ENCODE results near the gene TDRD10.

Gene TDRD10

GRCh38 chr1:154575951-154576566 is 74.0 kb downstream of the TDRD10 start:
- no peak for DNase-seq (ENCODE audit: low read depth in 2 of 3, low spot score in 2 of 3)

- no peak for DNase-seq (ENCODE audit: low read depth in 2 of 3, low spot score in 2 of 3)
These were observed 75.5 kb downstream of the TDRD10 start for GRCh38 chr1:154577346-154578057.

GRCh38 chr1:154578058-154578418 is 76.0 kb downstream of the TDRD10 start:
- DNase-seq (ENCODE audit: low read depth in 2 of 3, low spot score in 2 of 3), result no peak

- DNase-seq (ENCODE audit: low read depth in 2 of 3, low spot score in 2 of 3), result no peak
These were observed 77.4 kb downstream of the TDRD10 start for GRCh38 chr1:154579374-154579773.

- DNase-seq (ENCODE audit: low read depth in 2 of 3, low spot score in 2 of 3), result no peak
These were observed 79.7 kb downstream of the TDRD10 start for GRCh38 chr1:154581766-154582165.

- DNase-seq (ENCODE audit: low read depth in 2 of 3, low spot score in 2 of 3), result no peak
These were observed 80.9 kb downstream of the TDRD10 start for GRCh38 chr1:154582885-154583284.

- DNase-seq (ENCODE audit: low read depth in 2 of 3, low spot score in 2 of 3), result no peak
These were observed 81.8 kb downstream of the TDRD10 start for GRCh38 chr1:154583773-154584172.

- no peak for DNase-seq (ENCODE audit: low read depth in 2 of 3, low spot score in 2 of 3)
These were observed 82.4 kb downstream of the TDRD10 start for GRCh38 chr1:154584267-154584994.

- no peak for DNase-seq (ENCODE audit: low read depth in 2 of 3, low spot score in 2 of 3)
These were observed 84.2 kb downstream of the TDRD10 start for GRCh38 chr1:154586231-154586630.

- DNase-seq (ENCODE audit: low read depth in 2 of 3, low spot score in 2 of 3), result no peak
These were observed 84.6 kb downstream of the TDRD10 start for GRCh38 chr1:154586641-154587040.

GRCh38 chr1:154589780-154590179 is 87.8 kb downstream of the TDRD10 start:
- no peak for DNase-seq (ENCODE audit: low read depth in 2 of 3, low spot score in 2 of 3)

- DNase-seq (ENCODE audit: low read depth in 2 of 3, low spot score in 2 of 3), result no peak
These were observed 88.7 kb downstream of the TDRD10 start for GRCh38 chr1:154590756-154591155.

GRCh38 chr1:154591206-154591605 is 89.2 kb downstream of the TDRD10 start:
- no peak for DNase-seq (ENCODE audit: low read depth in 2 of 3, low spot score in 2 of 3)

GRCh38 chr1:154593390-154593789 is 91.4 kb downstream of the TDRD10 start:
- no peak for DNase-seq (ENCODE audit: low read depth in 2 of 3, low spot score in 2 of 3)

GRCh38 chr1:154594811-154595210 is 92.8 kb downstream of the TDRD10 start:
- DNase-seq (ENCODE audit: low read depth in 2 of 3, low spot score in 2 of 3), result no peak

GRCh38 chr1:154595621-154596020 is 93.6 kb downstream of the TDRD10 start:
- no peak for DNase-seq (ENCODE audit: low read depth in 2 of 3, low spot score in 2 of 3)
